Smooth muscle cell (in vitro differentiated cells): ENCODE data around the gene DISC1. TPM values are rescaled to one million over a fixed set of nuclear protein-coding genes. Genes with fewer than 3 reads are reported as not detected.

Source experiments
- DNase-seq: peaks from one replicate; lab custom pipeline; 2025; ENCODE audit not compliant: unreplicated experiment; lab: John Stamatoyannopoulos, UW
- H2AFZ ChIP-seq: fragments of 200-600 bp; sonication (generic); 2 replicates; pipeline ENCODE4 v1.6.0; 2016; ENCODE audit warnings: antibody characterized with exemption, low read depth, mild to moderate bottlenecking
- H3F3A ChIP-seq: fragments of 200-600 bp; sonication (generic); 2 replicates; pipeline ENCODE4 v1.6.0; 2017; ENCODE audit warnings: antibody characterized with exemption, low read depth
- H3K27ac ChIP-seq: fragments of 200-600 bp; sonication (generic); 2 replicates; pipeline ENCODE4 v1.5.1; 2016; ENCODE audit warnings: low read depth, mild to moderate bottlenecking
- H3K27me3 ChIP-seq: fragments of 200-600 bp; sonication (generic); 2 replicates; pipeline ENCODE4 v1.6.1; 2016; ENCODE audit warnings: low read depth, mild to moderate bottlenecking
- H3K36me3 ChIP-seq: fragments of 200-600 bp; sonication (generic); 2 replicates; pipeline ENCODE4 v1.5.1; 2016; ENCODE audit warnings: low read depth
- H3K4me1 ChIP-seq: fragments of 200-600 bp; sonication (generic); 2 replicates; pipeline ENCODE4 v1.5.1; 2016; ENCODE audit warnings: low read depth
- H3K4me2 ChIP-seq: fragments of 200-600 bp; sonication (generic); 2 replicates; pipeline ENCODE4 v1.6.0; 2016; ENCODE audit warnings: mild to moderate bottlenecking
- H3K4me3 ChIP-seq: fragments of 200-600 bp; sonication (generic); 2 replicates; pipeline ENCODE4 v1.5.1; 2016; ENCODE audit warnings: mild to moderate bottlenecking
- H3K79me2 ChIP-seq: fragments of 200-600 bp; sonication (generic); 2 replicates; pipeline ENCODE4 v1.6.0; 2016; ENCODE audit warnings: low read depth, mild to moderate bottlenecking
- H3K9ac ChIP-seq: fragments of 200-600 bp; sonication (generic); 2 replicates; pipeline ENCODE4 v1.6.0; 2016; ENCODE audit warnings: low read depth
- H3K9me3 ChIP-seq: fragments of 200-600 bp; sonication (generic); replicated peaks from 2 replicates; pipeline ENCODE4 v1.5.1; 2016; ENCODE audit warnings: low read depth
- H4K20me1 ChIP-seq: fragments of 200-600 bp; sonication (generic); 2 replicates; pipeline ENCODE4 v1.6.0; 2016; ENCODE audit warnings: low read depth
- WGBS: methylation state at CpG from one replicate; pipeline ENCODE4 v1.1.7; 2016; ENCODE audit warnings: low lambda C conversion rate; 5-methylcytosine and 5-hydroxymethylcytosine counted together
- polyA plus RNA-seq: library from polyadenylated mRNA; unstranded; fragments of >200 nt; fragmentation: Nextera tagmentation; extraction: Ambion mirVana; gene quantifications from 2 replicates; pipeline ENCODE4 v1.2.1, GENCODE V29; 2016
- total RNA-seq: library from RNA; depleted of rRNA; stranded (reverse); fragments of >200 nt; gene quantifications from 2 replicates; pipeline ENCODE4 v1.2.3, GENCODE V29; 2014
- TF ChIP-seq, protein P1 (sequence below): fragments of 200-600 bp; sonication (generic); IDR thresholded peaks from 2 replicates; pipeline ENCODE4 v1.5.1; 2017; ENCODE audit warnings: borderline replicate concordance, mild to moderate bottlenecking, antibody characterized with exemption; ENCODE audit not compliant: insufficient read depth, poor library complexity, severe bottlenecking

DISC1 gene
- total and polyA plus RNA-seq, 2 experiments from 2014 or later, result 0.89 to 4.3 TPM

DNA sequence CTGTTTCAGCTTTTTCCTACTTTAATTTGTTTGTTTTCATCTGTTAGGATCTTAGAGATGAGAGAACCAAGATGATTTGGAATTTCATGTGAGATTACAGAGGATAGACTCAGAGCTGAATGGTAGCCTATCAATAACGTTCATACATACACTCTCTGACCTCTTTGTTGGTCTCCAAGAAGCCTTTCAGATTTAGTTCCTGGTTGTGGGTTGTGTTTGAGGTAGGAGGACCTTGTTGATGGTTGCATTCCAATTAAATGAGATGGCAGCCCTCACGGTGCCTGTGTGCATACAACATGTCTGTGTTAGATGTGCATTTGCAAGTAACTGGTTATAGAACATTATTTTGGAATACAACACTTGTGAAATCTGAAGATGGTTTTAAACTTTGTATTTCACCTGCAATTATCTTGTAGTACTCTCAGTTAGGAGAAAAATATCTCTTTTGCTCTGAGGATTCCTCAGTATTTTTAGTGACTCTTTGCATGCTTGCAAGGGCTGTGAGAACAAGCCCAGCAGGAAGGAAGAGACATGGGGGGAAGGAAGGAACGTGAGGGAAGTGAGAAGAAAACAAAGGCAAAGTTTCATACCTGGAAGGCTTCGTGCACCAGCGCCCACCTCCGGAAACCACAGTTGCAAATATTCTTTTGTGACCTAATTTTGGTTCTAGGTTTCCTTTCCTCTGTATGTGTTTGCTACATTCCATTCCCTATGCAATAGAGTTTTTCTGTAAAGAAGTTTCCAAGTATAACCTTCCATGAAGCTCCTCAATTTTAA is 291.8 kb downstream of the DISC1 start:
- DNase-seq, result no peak
- Histone ChIP-seq H3K9me3 (no peaks in the 10 kb centered on the region), H3K79me2 (no peaks in the 10 kb centered on the region), H3K27ac (no peak overlapping the region), H3K4me2 (peak overlapping the region; percentile 46), H2AFZ (no peak overlapping the region), H3K4me3 (no peak overlapping the region), H3K36me3 (no peaks in the 10 kb centered on the region), H3K4me1 (peaks cover 21% of the 10 kb centered on the region), H4K20me1 (no peaks in the 10 kb centered on the region), H3K9ac (no peak overlapping the region), H3K27me3 (no peaks in the 10 kb centered on the region), H3F3A (no peaks in the 10 kb centered on the region)
- TF ChIP-seq, protein P1, sequence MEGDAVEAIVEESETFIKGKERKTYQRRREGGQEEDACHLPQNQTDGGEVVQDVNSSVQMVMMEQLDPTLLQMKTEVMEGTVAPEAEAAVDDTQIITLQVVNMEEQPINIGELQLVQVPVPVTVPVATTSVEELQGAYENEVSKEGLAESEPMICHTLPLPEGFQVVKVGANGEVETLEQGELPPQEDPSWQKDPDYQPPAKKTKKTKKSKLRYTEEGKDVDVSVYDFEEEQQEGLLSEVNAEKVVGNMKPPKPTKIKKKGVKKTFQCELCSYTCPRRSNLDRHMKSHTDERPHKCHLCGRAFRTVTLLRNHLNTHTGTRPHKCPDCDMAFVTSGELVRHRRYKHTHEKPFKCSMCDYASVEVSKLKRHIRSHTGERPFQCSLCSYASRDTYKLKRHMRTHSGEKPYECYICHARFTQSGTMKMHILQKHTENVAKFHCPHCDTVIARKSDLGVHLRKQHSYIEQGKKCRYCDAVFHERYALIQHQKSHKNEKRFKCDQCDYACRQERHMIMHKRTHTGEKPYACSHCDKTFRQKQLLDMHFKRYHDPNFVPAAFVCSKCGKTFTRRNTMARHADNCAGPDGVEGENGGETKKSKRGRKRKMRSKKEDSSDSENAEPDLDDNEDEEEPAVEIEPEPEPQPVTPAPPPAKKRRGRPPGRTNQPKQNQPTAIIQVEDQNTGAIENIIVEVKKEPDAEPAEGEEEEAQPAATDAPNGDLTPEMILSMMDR, result no peak
- WGBS, result 50% methylated on average over 6 of the region's 6 CpGs

DNA sequence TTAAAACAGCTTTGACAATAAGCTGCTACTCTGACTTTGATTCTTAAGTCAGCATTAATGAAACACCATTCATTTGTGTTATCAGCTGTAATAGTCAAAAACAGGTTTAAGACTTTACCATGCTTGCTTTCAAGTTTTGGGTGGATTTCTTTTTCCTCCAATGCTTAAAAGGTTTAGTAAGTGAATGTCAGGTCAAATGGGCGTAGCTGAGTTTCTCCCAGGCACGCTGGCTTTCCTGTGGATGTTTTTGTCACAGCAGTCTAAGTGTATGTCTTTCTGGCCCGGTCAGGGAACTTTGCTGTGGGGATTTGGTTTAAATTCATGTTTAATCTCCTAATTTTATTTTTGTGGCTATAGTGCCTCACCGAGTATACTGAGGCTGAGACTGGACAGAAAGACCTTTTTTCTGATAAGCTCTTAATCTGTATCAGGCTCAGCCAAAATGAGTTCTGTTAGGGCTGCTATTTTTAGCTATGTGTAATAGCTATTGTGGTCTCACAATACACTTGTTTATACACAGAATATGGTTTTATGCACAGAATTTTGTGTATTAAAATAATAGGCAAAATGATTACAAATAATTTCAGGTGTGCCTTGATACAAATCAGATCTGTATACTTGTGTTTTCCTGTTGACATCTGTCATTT is 292.8 kb downstream of the DISC1 start:
- WGBS, result 34% methylated on average over 4 of the region's 4 CpGs
- no peaks in the 10 kb centered on the region for H3K79me2 ChIP-seq
- H3K9ac ChIP-seq, result no peak overlapping the region
- H4K20me1 ChIP-seq, result no peaks in the 10 kb centered on the region
- H3K4me2 ChIP-seq, result peak overlapping the region; percentile 1
- no peaks in the 10 kb centered on the region for H3K27me3 ChIP-seq
- peaks cover 5% of the 10 kb centered on the region for H3F3A ChIP-seq
- no peak for DNase-seq
- no peak overlapping the region for H3K27ac ChIP-seq
- no peaks in the 10 kb centered on the region for H3K36me3 ChIP-seq
- H3K4me3 ChIP-seq, result no peak overlapping the region
- no peak overlapping the region for H2AFZ ChIP-seq
- H3K4me1 ChIP-seq, result peaks cover 30% of the 10 kb centered on the region
- H3K9me3 ChIP-seq, result no peaks in the 10 kb centered on the region
- TF ChIP-seq, protein P1, result no peak

DNA sequence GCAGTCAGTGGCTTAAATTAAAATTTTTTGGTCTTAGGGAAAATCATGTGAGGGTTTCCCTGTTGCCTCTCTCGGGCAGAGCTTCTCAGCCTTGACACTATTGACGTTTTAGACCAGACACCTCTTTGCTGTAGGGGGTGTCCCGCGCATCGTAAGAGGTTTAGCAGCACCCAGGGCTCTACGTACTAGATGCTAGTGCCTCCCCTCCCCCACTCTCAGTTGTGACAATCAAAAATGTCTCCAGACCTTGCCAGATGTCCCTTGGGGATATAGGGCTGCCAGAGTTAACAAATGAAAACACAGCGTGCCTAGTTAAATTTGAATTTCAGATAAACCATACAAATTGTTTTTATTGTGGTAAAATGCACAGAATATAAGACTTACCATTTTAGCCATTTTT is 293.3 kb downstream of the DISC1 start:
- Histone ChIP-seq H3K4me2 (peak overlapping the region; percentile 1), H3K27ac (no peak overlapping the region), H3K4me3 (no peak overlapping the region), H3K27me3 (no peaks in the 10 kb centered on the region), H2AFZ (no peak overlapping the region), H3K9me3 (no peaks in the 10 kb centered on the region), H3K36me3 (no peaks in the 10 kb centered on the region), H3K79me2 (no peaks in the 10 kb centered on the region), H3F3A (peaks cover 5% of the 10 kb centered on the region), H3K4me1 (peaks cover 30% of the 10 kb centered on the region), H3K9ac (no peak overlapping the region), H4K20me1 (no peaks in the 10 kb centered on the region)
- TF ChIP-seq, protein P1, result no peak
- no peak for DNase-seq
- 46% methylated on average over 7 of the region's 7 CpGs for WGBS
